Liver (tissue), 9 donors: ENCODE results near the gene GAS7. TPM values are rescaled to one million over a fixed set of nuclear protein-coding genes. Genes with fewer than 3 reads are reported as not detected.

Source experiments
- DNase-seq: peaks from one replicate; pipeline ENCODE4 v3.0.0-alpha.2; 2017; ENCODE audit warnings: low spot score
- H3K27ac ChIP-seq, 2 donors: one replicate each; pipeline ENCODE4 v1.7.0; 2013; ENCODE audit warnings: inconsistent platforms in 2 of 2, low read length in 2 of 2, control low read depth in 1 of 2, low read depth in 1 of 2, mild to moderate bottlenecking in 1 of 2
- H3K27me3 ChIP-seq, 4 donors: one replicate each; pipeline versions ENCODE4 v1.6.1 to v1.7.0; 2013; ENCODE audit warnings: low read length in 3 of 4, inconsistent platforms in 1 of 4, mild to moderate bottlenecking in 1 of 4, moderate library complexity in 1 of 4; ENCODE audit not compliant: control insufficient read depth in 4 of 4, insufficient read depth in 4 of 4
- H3K36me3 ChIP-seq, 4 donors: one replicate each; pipeline versions ENCODE4 v1.6.1 to v1.7.0; 2013; ENCODE audit warnings: low read length in 3 of 4, mild to moderate bottlenecking in 3 of 4, low read depth in 1 of 4, moderate library complexity in 1 of 4; ENCODE audit not compliant: control insufficient read depth in 4 of 4, insufficient read depth in 3 of 4
- H3K4me1 ChIP-seq, 4 donors: one replicate each; pipeline versions ENCODE4 v1.6.1 to v1.7.0; 2013; ENCODE audit warnings: low read length in 3 of 4, mild to moderate bottlenecking in 3 of 4, moderate library complexity in 1 of 4; ENCODE audit not compliant: control insufficient read depth in 4 of 4, insufficient read depth in 4 of 4
- H3K4me3 ChIP-seq, 3 donors: one replicate each; pipeline versions ENCODE4 v1.6.1 to v1.7.0; 2013; ENCODE audit warnings: low read length in 3 of 3, control low read depth in 1 of 3, low read depth in 1 of 3, mild to moderate bottlenecking in 1 of 3
- H3K9ac ChIP-seq, 2 donors: one replicate each; pipeline ENCODE4 v1.7.0; 2013; ENCODE audit warnings: low read length in 2 of 2, mild to moderate bottlenecking in 2 of 2, moderate library complexity in 2 of 2, control low read depth in 1 of 2, low read depth in 1 of 2
- H3K9me3 ChIP-seq, 4 donors: one replicate each; pipeline versions ENCODE4 v1.6.1 to v1.7.0; 2013; ENCODE audit warnings: low read length in 3 of 4; ENCODE audit not compliant: control insufficient read depth in 4 of 4
- ATF3 ChIP-seq: IDR thresholded peaks from 2 replicates; pipeline ENCODE4 v1.6.1; 2016; ENCODE audit warnings: antibody characterized with exemption
- CTCF ChIP-seq: fragments of 150-350 bp; IDR thresholded peaks from 2 replicates; pipeline ENCODE4 v1.5.1; 2017; ENCODE audit warnings: improper control_type of control experiment, low read depth, low read length; ENCODE audit not compliant: missing input control
- EGR1 ChIP-seq, 2 donors: IDR thresholded peaks; 2 replicates each; pipeline ENCODE4 v1.6.1; 2016 to 2018; ENCODE audit warnings: antibody characterized with exemption in 2 of 2, low read depth in 2 of 2
- FOXA1 ChIP-seq: IDR thresholded peaks from 2 replicates; pipeline ENCODE4 v1.6.1; 2016; ENCODE audit warnings: antibody characterized with exemption
- FOXA2 ChIP-seq: IDR thresholded peaks from 2 replicates; pipeline ENCODE4 v1.6.1; 2016; ENCODE audit warnings: antibody characterized with exemption
- GABPA ChIP-seq, 2 donors: IDR thresholded peaks in 1 of 2; conservative IDR thresholded peaks in 1 of 2; 2 replicates each; pipeline ENCODE4 v1.6.1; 2016; ENCODE audit warnings: antibody characterized with exemption in 2 of 2, mild to moderate bottlenecking in 1 of 2, moderate library complexity in 1 of 2
- HNF4A ChIP-seq, 2 donors: conservative IDR thresholded peaks; 2 replicates each; pipeline ENCODE4 v1.6.1; 2016; ENCODE audit warnings: antibody characterized with exemption in 2 of 2, mild to moderate bottlenecking in 2 of 2
- JUND ChIP-seq, 2 donors: IDR thresholded peaks; 2 replicates each; pipeline ENCODE4 v1.6.1; 2016; ENCODE audit warnings: antibody characterized with exemption in 2 of 2
- MAX ChIP-seq: IDR thresholded peaks from 2 replicates; pipeline ENCODE4 v1.6.1; 2016; ENCODE audit warnings: antibody characterized with exemption
- NR2F2 ChIP-seq: IDR thresholded peaks from 2 replicates; pipeline ENCODE4 v1.6.1; 2016; ENCODE audit warnings: antibody characterized with exemption
- RAD21 ChIP-seq, 2 donors: IDR thresholded peaks; 2 replicates each; pipeline ENCODE4 v1.6.1; 2016; ENCODE audit warnings: antibody characterized with exemption in 2 of 2, mild to moderate bottlenecking in 2 of 2
- RXRA ChIP-seq, 2 donors: IDR thresholded peaks; 2 replicates each; pipeline ENCODE4 v1.6.1; 2017 to 2018; ENCODE audit warnings: antibody characterized with exemption in 2 of 2, mild to moderate bottlenecking in 1 of 2
- SP1 ChIP-seq: IDR thresholded peaks from 2 replicates; pipeline ENCODE4 v1.6.1; 2018; ENCODE audit warnings: antibody characterized with exemption, mild to moderate bottlenecking
- TAF1 ChIP-seq: conservative IDR thresholded peaks from 2 replicates; pipeline ENCODE4 v1.6.1; 2016; ENCODE audit warnings: antibody characterized with exemption, mild to moderate bottlenecking
- YY1 ChIP-seq: IDR thresholded peaks from 2 replicates; pipeline ENCODE4 v1.6.1; 2016; ENCODE audit warnings: antibody characterized with exemption, mild to moderate bottlenecking
- ZBTB33 ChIP-seq: IDR thresholded peaks from 2 replicates; pipeline ENCODE4 v1.6.1; 2016; ENCODE audit warnings: antibody characterized with exemption
- WGBS: extraction: QIAGEN DNeasy Blood & Tissue Kit; methylation state at CpG from one replicate; pipeline ENCODE4 v1.1.7; 2013; 5-methylcytosine and 5-hydroxymethylcytosine counted together
- polyA plus RNA-seq, 2 donors: library from polyadenylated mRNA; stranded (reverse) in 1 of 2; unstranded in 1 of 2; fragments of 200-250 nt in 1 of 2; fragments of >200 nt in 1 of 2; fragmentation: Nextera tagmentation in 1 of 2; extraction: Ambion mirVana in 1 of 2; gene quantifications; one replicate each; pipeline versions ENCODE4 v1.2.1 to v1.2.3, GENCODE V29; 2013 to 2015
- total RNA-seq, 2 donors: library from RNA; depleted of rRNA; stranded (reverse); fragments of >200 nt; gene quantifications; one replicate each; pipeline ENCODE4 v1.2.3, GENCODE V29; 2014
- donor health status: healthy.
- donor health status: healthy.
- donor health status: healthy.
- donor health status: healthy.
- donor health status: healthy.

GAS7 gene
- total and polyA plus RNA-seq, 4 donors = 0.79 to 6.1 (median 2.5) TPM

- no peak overlapping the region for H3K4me3 ChIP-seq
- DNase-seq = no peak
- no peaks in the 10 kb centered on the region for H3K36me3 ChIP-seq
- H3K27me3 ChIP-seq = peaks cover 0 to 4% (median 0%) of the 10 kb centered on the region in 4 donors
- H3K4me1 ChIP-seq = no peaks in the 10 kb centered on the region
- H3K9me3 ChIP-seq = no peaks in the 10 kb centered on the region
- H3K27ac ChIP-seq = peak overlapping the region; percentile 17 to 59
- 23% methylated on average over 8 of the region's 8 CpGs for WGBS
- no peak overlapping the region for H3K9ac ChIP-seq
- TF ChIP-seq YY1 = no peak
Measured at GRCh38 chr17:9900044-9900594, 298.3 kb downstream of the GAS7 start.

- Histone ChIP-seq H3K27me3 (no peaks in the 10 kb centered on the region), H3K9ac (no peak overlapping the region), H3K36me3 (no peaks in the 10 kb centered on the region), H3K4me1 (no peaks in the 10 kb centered on the region), H3K9me3 (no peaks in the 10 kb centered on the region), H3K27ac (no peak overlapping the region), H3K4me3 (no peak overlapping the region)
- no peak for DNase-seq
- 75% methylated on average over 21 of the region's 21 CpGs for WGBS
- TF ChIP-seq RXRA (IDR thresholded peaks at IDR 0.05) (peak; percentile 26 to 31), GABPA (IDR thresholded peaks at IDR 0.05 in 1 of 2, conservative IDR thresholded peaks at IDR 0.05 in 1 of 2) (no peak), NR2F2 (peak; percentile 96)
Measured at GRCh38 chr17:9899280-9900043, 298.9 kb downstream of the GAS7 start.

- Histone ChIP-seq H3K4me3 (no peak overlapping the region), H3K27me3 (no peaks in the 10 kb centered on the region), H3K36me3 (no peaks in the 10 kb centered on the region), H3K9me3 (no peaks in the 10 kb centered on the region), H3K9ac (no peak overlapping the region), H3K27ac (no peak overlapping the region), H3K4me1 (no peaks in the 10 kb centered on the region)
- no peak for TF ChIP-seq TAF1
- no peak for TF ChIP-seq ATF3
- TF ChIP-seq CTCF = no peak
- no peak for TF ChIP-seq NR2F2
- TF ChIP-seq JUND (IDR thresholded peaks at IDR 0.05) = no peak
- TF ChIP-seq RXRA (IDR thresholded peaks at IDR 0.05) = no peak
- TF ChIP-seq SP1 = no peak
- no peak for TF ChIP-seq RAD21 (IDR thresholded peaks at IDR 0.05)
- no peak for TF ChIP-seq EGR1 (IDR thresholded peaks at IDR 0.05; ENCODE audit: low read depth in 2 of 2)
- no peak for TF ChIP-seq HNF4A (conservative IDR thresholded peaks at IDR 0.05)
- TF ChIP-seq YY1 = no peak
- TF ChIP-seq FOXA2 = no peak
- TF ChIP-seq ZBTB33 = no peak
- no peak for TF ChIP-seq FOXA1
- TF ChIP-seq MAX = no peak
- no peak for DNase-seq
- 91% methylated on average over 8 of the region's 8 CpGs for WGBS
Measured at GRCh38 chr17:9898812-9899211, 299.6 kb downstream of the GAS7 start.
